Measurements from ENCODE around the gene TP53TG3C.
"Not testable (repeated sequence)": the region's sequence is repeated elsewhere in the genome, so short reads cannot be mapped to it uniquely, and the experiment has no call there.

Gene TP53TG3C, protein sequence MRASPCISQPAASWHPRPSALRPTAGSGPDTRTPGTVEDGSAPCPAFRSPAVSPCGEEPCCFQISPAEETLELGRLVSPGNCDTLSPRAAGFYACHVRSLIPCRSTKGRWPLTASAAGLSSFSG

DNA sequence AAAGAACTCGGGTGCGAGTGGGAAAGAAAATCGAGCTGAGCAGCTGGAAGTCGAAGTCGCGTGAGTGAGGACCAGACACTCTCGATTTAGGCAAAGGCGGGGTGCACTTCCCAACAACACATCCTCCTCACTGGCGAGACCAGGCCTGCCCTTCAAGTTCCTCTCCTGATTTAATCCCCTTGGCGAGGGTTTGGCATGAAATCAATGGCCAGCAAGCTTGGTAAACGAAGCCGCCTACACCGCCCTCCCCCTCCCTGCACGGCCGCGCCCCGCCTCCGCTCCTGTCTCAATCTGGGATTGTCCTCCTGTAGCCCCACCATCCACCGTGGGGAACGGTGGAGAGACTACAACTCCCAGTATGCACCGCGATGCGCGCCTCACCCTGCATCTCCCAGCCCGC, at the start of gene TP53TG3C:
Gene TP53TG3C, plus strand, starts transcription at position 301 of the 400 bp plus-strand sequence. Its CDS starts 68 bp downstream, at position 369.
- DNase-seq: not testable (repeated sequence)
